Measurements from ENCODE around the gene TENM3. TPM values are rescaled to one million over a fixed set of nuclear protein-coding genes. Genes with fewer than 3 reads are reported as not detected.

TENM3 gene
- total and polyA plus RNA-seq, 2 donors: 2.8 to 26.6 TPM

- Histone ChIP-seq H3K36me3 (ENCODE audit: insufficient read depth) (no peaks in the 10 kb centered on the region), H3K4me3 (ENCODE audit: low read depth, low read length) (no peak overlapping the region), H3K4me1 (ENCODE audit: insufficient read depth) (no peaks in the 10 kb centered on the region), H3K27ac (ENCODE audit: low read depth) (no peak overlapping the region)
- DNase-seq (ENCODE audit: extremely low spot score): no peak
- WGBS: 96% methylated on average over 8 of the region's 8 CpGs
Observed at GRCh38 chr4:182540496-182540895, 297.3 kb downstream of the TENM3 start.

GRCh38 chr4:182547435-182547834 lies 304.2 kb downstream of the TENM3 start:
- 94% methylated on average over 4 of the region's 4 CpGs for WGBS
- Histone ChIP-seq H3K36me3 (ENCODE audit: insufficient read depth) (no peaks in the 10 kb centered on the region), H3K4me3 (ENCODE audit: low read depth, low read length) (no peak overlapping the region), H3K27ac (ENCODE audit: low read depth) (no peak overlapping the region), H3K4me1 (ENCODE audit: insufficient read depth) (no peaks in the 10 kb centered on the region)
- no peak for DNase-seq (ENCODE audit: extremely low spot score)

- WGBS: 86% methylated on average over 6 of the region's 6 CpGs
- no peak overlapping the region for H3K27ac ChIP-seq (ENCODE audit: low read depth)
- no peak for DNase-seq (ENCODE audit: extremely low spot score)
Observed at GRCh38 chr4:182548156-182548555, 305.0 kb downstream of the TENM3 start.

GRCh38 chr4:182549356-182549755 lies 306.2 kb downstream of the TENM3 start:
- DNase-seq (ENCODE audit: extremely low spot score): no peak
- WGBS: 62% methylated on average over 5 of the region's 5 CpGs
- H3K4me1 ChIP-seq (ENCODE audit: insufficient read depth): no peaks in the 10 kb centered on the region
- no peaks in the 10 kb centered on the region for H3K36me3 ChIP-seq (ENCODE audit: insufficient read depth)
- H3K4me3 ChIP-seq (ENCODE audit: low read depth, low read length): no peak overlapping the region
- no peak overlapping the region for H3K27ac ChIP-seq (ENCODE audit: low read depth)

More at GRCh38 chr4:182548156-182548555, 305.0 kb downstream of the TENM3 start:
- no peak overlapping the region for H3K4me3 ChIP-seq (ENCODE audit: low read depth, low read length)
- H3K4me1 ChIP-seq (ENCODE audit: insufficient read depth): no peaks in the 10 kb centered on the region
- no peaks in the 10 kb centered on the region for H3K36me3 ChIP-seq (ENCODE audit: insufficient read depth)

GRCh38 chr4:182552948-182553347 lies 309.7 kb downstream of the TENM3 start:
- Histone ChIP-seq H3K4me3 (ENCODE audit: low read depth, low read length) (no peak overlapping the region), H3K27ac (ENCODE audit: low read depth) (no peak overlapping the region), H3K36me3 (ENCODE audit: insufficient read depth) (no peaks in the 10 kb centered on the region), H3K4me1 (ENCODE audit: insufficient read depth) (no peaks in the 10 kb centered on the region)
- 87% methylated on average over 9 of the region's 9 CpGs for WGBS
- DNase-seq (ENCODE audit: extremely low spot score): no peak

- Histone ChIP-seq H3K27ac (ENCODE audit: low read depth) (no peak overlapping the region), H3K36me3 (ENCODE audit: insufficient read depth) (no peaks in the 10 kb centered on the region), H3K4me3 (ENCODE audit: low read depth, low read length) (no peak overlapping the region), H3K4me1 (ENCODE audit: insufficient read depth) (no peaks in the 10 kb centered on the region)
- DNase-seq (ENCODE audit: extremely low spot score): no peak
- WGBS: 17% methylated on average over 6 of the region's 6 CpGs
Observed at GRCh38 chr4:182553653-182554052, 310.5 kb downstream of the TENM3 start.

GRCh38 chr4:182554736-182555135 lies 311.5 kb downstream of the TENM3 start:
- no peak for DNase-seq (ENCODE audit: extremely low spot score)
- H3K27ac ChIP-seq (ENCODE audit: low read depth): no peak overlapping the region
- H3K36me3 ChIP-seq (ENCODE audit: insufficient read depth): no peaks in the 10 kb centered on the region
- no peak overlapping the region for H3K4me3 ChIP-seq (ENCODE audit: low read depth, low read length)
- WGBS: 69% methylated on average over 7 of the region's 7 CpGs
- H3K4me1 ChIP-seq (ENCODE audit: insufficient read depth): no peaks in the 10 kb centered on the region

GRCh38 chr4:182555997-182556418 lies 312.8 kb downstream of the TENM3 start:
- Histone ChIP-seq H3K4me3 (ENCODE audit: low read depth, low read length) (no peak overlapping the region), H3K4me1 (ENCODE audit: insufficient read depth) (no peaks in the 10 kb centered on the region), H3K36me3 (ENCODE audit: insufficient read depth) (no peaks in the 10 kb centered on the region), H3K27ac (ENCODE audit: low read depth) (no peak overlapping the region)
- WGBS: 33% methylated on average over 1 of the region's 1 CpG
- no peak for DNase-seq (ENCODE audit: extremely low spot score)

GRCh38 chr4:182556580-182556979 lies 313.4 kb downstream of the TENM3 start:
- no peak overlapping the region for H3K27ac ChIP-seq (ENCODE audit: low read depth)
- no peak for DNase-seq (ENCODE audit: extremely low spot score)
- 42% methylated on average over 3 of the region's 3 CpGs for WGBS
- H3K4me3 ChIP-seq (ENCODE audit: low read depth, low read length): no peak overlapping the region
- H3K4me1 ChIP-seq (ENCODE audit: insufficient read depth): no peaks in the 10 kb centered on the region
- H3K36me3 ChIP-seq (ENCODE audit: insufficient read depth): no peaks in the 10 kb centered on the region

GRCh38 chr4:182560358-182560757 lies 317.2 kb downstream of the TENM3 start:
- WGBS: 68% methylated on average over 4 of the region's 4 CpGs
- no peak overlapping the region for H3K4me3 ChIP-seq (ENCODE audit: low read depth, low read length)
- no peak overlapping the region for H3K27ac ChIP-seq (ENCODE audit: low read depth)
- no peak for DNase-seq (ENCODE audit: extremely low spot score)
- no peaks in the 10 kb centered on the region for H3K36me3 ChIP-seq (ENCODE audit: insufficient read depth)
- no peaks in the 10 kb centered on the region for H3K4me1 ChIP-seq (ENCODE audit: insufficient read depth)

GRCh38 chr4:182562350-182562749 lies 319.1 kb downstream of the TENM3 start:
- Histone ChIP-seq H3K36me3 (ENCODE audit: insufficient read depth) (no peaks in the 10 kb centered on the region), H3K27ac (ENCODE audit: low read depth) (no peak overlapping the region), H3K4me3 (ENCODE audit: low read depth, low read length) (no peak overlapping the region), H3K4me1 (ENCODE audit: insufficient read depth) (no peaks in the 10 kb centered on the region)
- DNase-seq (ENCODE audit: extremely low spot score): no peak
- WGBS: 94% methylated on average over 3 of the region's 3 CpGs

GRCh38 chr4:182564724-182565369 lies 321.6 kb downstream of the TENM3 start:
- no peak overlapping the region for H3K4me3 ChIP-seq (ENCODE audit: low read depth, low read length)
- no peak overlapping the region for H3K27ac ChIP-seq (ENCODE audit: low read depth)
- 53% methylated on average over 4 of the region's 4 CpGs for WGBS
- H3K4me1 ChIP-seq (ENCODE audit: insufficient read depth): no peaks in the 10 kb centered on the region
- H3K36me3 ChIP-seq (ENCODE audit: insufficient read depth): no peaks in the 10 kb centered on the region
- no peak for DNase-seq (ENCODE audit: extremely low spot score)

GRCh38 chr4:182567119-182567518 lies 323.9 kb downstream of the TENM3 start:
- no peak for DNase-seq (ENCODE audit: extremely low spot score)
- 79% methylated on average over 6 of the region's 6 CpGs for WGBS
- no peak overlapping the region for H3K4me3 ChIP-seq (ENCODE audit: low read depth, low read length)
- no peaks in the 10 kb centered on the region for H3K36me3 ChIP-seq (ENCODE audit: insufficient read depth)
- H3K27ac ChIP-seq (ENCODE audit: low read depth): no peak overlapping the region
- H3K4me1 ChIP-seq (ENCODE audit: insufficient read depth): no peaks in the 10 kb centered on the region

GRCh38 chr4:182569561-182569960 lies 326.4 kb downstream of the TENM3 start:
- H3K4me1 ChIP-seq (ENCODE audit: insufficient read depth): no peaks in the 10 kb centered on the region
- 97% methylated on average over 4 of the region's 4 CpGs for WGBS

GRCh38 chr4:182574706-182575105 lies 331.5 kb downstream of the TENM3 start:
- no peaks in the 10 kb centered on the region for H3K36me3 ChIP-seq (ENCODE audit: insufficient read depth)
- H3K27ac ChIP-seq (ENCODE audit: low read depth): no peak overlapping the region
- no peak overlapping the region for H3K4me3 ChIP-seq (ENCODE audit: low read depth, low read length)
- 51% methylated on average over 5 of the region's 5 CpGs for WGBS
- no peaks in the 10 kb centered on the region for H3K4me1 ChIP-seq (ENCODE audit: insufficient read depth)
- no peak for DNase-seq (ENCODE audit: extremely low spot score)

More at GRCh38 chr4:182569561-182569960, 326.4 kb downstream of the TENM3 start:
- Histone ChIP-seq H3K36me3 (ENCODE audit: insufficient read depth) (no peaks in the 10 kb centered on the region), H3K27ac (ENCODE audit: low read depth) (no peak overlapping the region), H3K4me3 (ENCODE audit: low read depth, low read length) (no peak overlapping the region)
- DNase-seq (ENCODE audit: extremely low spot score): no peak

Data from urinary bladder (tissue), 4 donors.